HepG2 (cell line): ENCODE data around the gene GTF2F1. TPM values are rescaled to one million over a fixed set of nuclear protein-coding genes. Genes with fewer than 3 reads are reported as not detected.

Experiments
- ARNT ChIP-seq: fragments of 450-650 bp; IDR thresholded peaks from 2 replicates; pipeline ENCODE4 v1.6.1; 2017
- CBFB ChIP-seq: sonication (generic); formaldehyde crosslinking; IDR thresholded peaks from 2 replicates; pipeline ENCODE4 v1.4.0; 2020; ENCODE audit warnings: missing genetic modification reagents
- CEBPG ChIP-seq: IDR thresholded peaks from 2 replicates; pipeline ENCODE4 v1.6.1; 2016
- CHCHD3 ChIP-seq: sonication (generic); formaldehyde crosslinking; IDR thresholded peaks from 2 replicates; pipeline ENCODE4 v1.8.0; 2022; ENCODE audit warnings: mild to moderate bottlenecking, missing genetic modification reagents, moderate library complexity
- HOXD1 ChIP-seq: sonication (generic); formaldehyde crosslinking; IDR thresholded peaks from 2 replicates; pipeline ENCODE4 v1.5.0; 2020; ENCODE audit warnings: missing genetic modification reagents
- LCORL ChIP-seq, 2 experiments: fragments of 450-650 bp in 1 of 2; sonication (generic) in 1 of 2; formaldehyde crosslinking in 1 of 2; IDR thresholded peaks; 2 replicates each; pipeline versions ENCODE4 v1.5.0 to v1.6.1; 2017 to 2020; ENCODE audit warnings: antibody characterized with exemption in 1 of 2, missing genetic modification reagents in 1 of 2
- MAZ ChIP-seq, 2 experiments: sonication (generic) in 1 of 2; formaldehyde crosslinking in 1 of 2; IDR thresholded peaks; 2 replicates each; pipeline versions ENCODE4 v1.5.0 to v1.6.1; 2012 to 2020; ENCODE audit warnings: low read depth in 2 of 2, mild to moderate bottlenecking in 2 of 2, borderline replicate concordance in 1 of 2, improper control_type of control experiment in 1 of 2, low read length in 1 of 2, missing genetic modification reagents in 1 of 2, moderate library complexity in 1 of 2
- PHF5A ChIP-seq: IDR thresholded peaks from one replicate; pipeline ENCODE4 v1.6.1; 2018; ENCODE audit warnings: low read depth, missing genetic modification reagents; ENCODE audit not compliant: unreplicated experiment
- POLR2AphosphoS5 ChIP-seq: IDR thresholded peaks from 2 replicates; pipeline ENCODE4 v1.6.1; 2012; ENCODE audit warnings: low read depth, low read length
- SIN3A ChIP-seq: IDR thresholded peaks from 2 replicates; pipeline ENCODE4 v1.6.1; 2011; ENCODE audit warnings: low read depth, mild to moderate bottlenecking, control low read depth, low read length, borderline replicate concordance
- ZBTB8A ChIP-seq: sonication (generic); formaldehyde crosslinking; IDR thresholded peaks from 2 replicates; pipeline ENCODE4 v1.4.0; 2020; ENCODE audit warnings: mild to moderate bottlenecking, low read depth, missing genetic modification reagents, borderline replicate concordance
- ZFY ChIP-seq: sonication (generic); formaldehyde crosslinking; IDR thresholded peaks from 2 replicates; pipeline ENCODE4 v1.4.0; 2020; ENCODE audit warnings: missing genetic modification reagents
- ZNF12 ChIP-seq: sonication (generic); formaldehyde crosslinking; IDR thresholded peaks from 2 replicates; pipeline ENCODE4 v1.5.0; 2020; ENCODE audit warnings: missing genetic modification reagents
- ZNF124 ChIP-seq: sonication (generic); formaldehyde crosslinking; IDR thresholded peaks from 2 replicates; pipeline ENCODE4 v1.4.0; 2020; ENCODE audit warnings: missing genetic modification reagents
- ZNF251 ChIP-seq: sonication (generic); formaldehyde crosslinking; IDR thresholded peaks from 2 replicates; pipeline ENCODE4 v1.9.0; 2021; ENCODE audit warnings: mild to moderate bottlenecking, missing genetic modification reagents
- ZNF263 ChIP-seq: sonication (generic); formaldehyde crosslinking; IDR thresholded peaks from 2 replicates; pipeline ENCODE4 v1.4.0; 2020; ENCODE audit warnings: missing genetic modification reagents
- ZNF274 ChIP-seq: sonication (generic); formaldehyde crosslinking; IDR thresholded peaks from 2 replicates; pipeline ENCODE4 v1.5.1; 2020; ENCODE audit warnings: mild to moderate bottlenecking, missing genetic modification reagents
- ZNF30 ChIP-seq: sonication (generic); formaldehyde crosslinking; IDR thresholded peaks from 2 replicates; pipeline ENCODE4 v1.5.0; 2020; ENCODE audit warnings: mild to moderate bottlenecking, missing genetic modification reagents
- ZNF326 ChIP-seq: sonication (generic); formaldehyde crosslinking; IDR thresholded peaks from 2 replicates; pipeline ENCODE4 v1.4.0; 2020; ENCODE audit warnings: missing genetic modification reagents, borderline replicate concordance
- ZNF335 ChIP-seq: sonication (generic); formaldehyde crosslinking; IDR thresholded peaks from 2 replicates; pipeline ENCODE4 v1.4.0; 2020; ENCODE audit warnings: missing genetic modification reagents
- ZNF564 ChIP-seq: sonication (generic); formaldehyde crosslinking; IDR thresholded peaks from 2 replicates; pipeline ENCODE4 v1.8.1; 2023; ENCODE audit warnings: mild to moderate bottlenecking, missing genetic modification reagents
- ZSCAN25 ChIP-seq: sonication (generic); formaldehyde crosslinking; IDR thresholded peaks from 2 replicates; pipeline ENCODE4 v1.8.0; 2022; ENCODE audit warnings: mild to moderate bottlenecking, missing genetic modification reagents
- polyA plus RNA-seq, 8 experiments: library from polyadenylated mRNA; depleted of rRNA in 3 of 8; stranded (reverse) in 7 of 8; unstranded in 1 of 8; fragments of >200 nt; fragmentation: Illumina TruSeq in 4 of 8; extraction: Trizol in 4 of 8; gene quantifications; 2 replicates each; pipeline versions ENCODE4 v1.2.1 to v1.2.3, GENCODE V29; 2011 to 2016; ENCODE audit warnings: low read depth in 4 of 8, missing spikeins in 1 of 8, mixed read lengths in 1 of 8; ENCODE audit not compliant: insufficient read depth in 1 of 8
- total RNA-seq, 5 experiments: library from RNA; depleted of rRNA; stranded (reverse); fragments of >200 nt; fragmentation: Illumina TruSeq; extraction: Trizol; gene quantifications; 2 replicates each; pipeline ENCODE4 v1.2.3, GENCODE V29; 2016; ENCODE audit warnings: low read depth in 1 of 5
- TF ChIP-seq, protein P1 (sequence below): sonication (generic); formaldehyde crosslinking; IDR thresholded peaks from 2 replicates; pipeline ENCODE4 v1.8.0; 2022; ENCODE audit warnings: mild to moderate bottlenecking, missing genetic modification reagents, moderate library complexity
- TF ChIP-seq, protein P2 (sequence below): IDR thresholded peaks from 2 replicates; pipeline ENCODE4 v1.6.1; 2016
- TF ChIP-seq, protein P3 (sequence below): sonication (generic); formaldehyde crosslinking; IDR thresholded peaks from 2 replicates; pipeline ENCODE4 v1.4.0; 2020; ENCODE audit warnings: missing genetic modification reagents
- TF ChIP-seq, protein P4 (sequence below): sonication (generic); formaldehyde crosslinking; IDR thresholded peaks from 2 replicates; pipeline ENCODE4 v1.4.0; 2020; ENCODE audit warnings: mild to moderate bottlenecking, missing genetic modification reagents
- TF ChIP-seq, protein P5 (sequence below): IDR thresholded peaks from 2 replicates; pipeline ENCODE4 v1.6.1; 2012; ENCODE audit warnings: inconsistent platforms

GTF2F1 gene
- total and polyA plus RNA-seq, 2 of the 13 experiments (the other 11 are each of a cell fraction or from before 2014, with no cell fraction given) = 27.8 to 34.1 TPM

DNA sequence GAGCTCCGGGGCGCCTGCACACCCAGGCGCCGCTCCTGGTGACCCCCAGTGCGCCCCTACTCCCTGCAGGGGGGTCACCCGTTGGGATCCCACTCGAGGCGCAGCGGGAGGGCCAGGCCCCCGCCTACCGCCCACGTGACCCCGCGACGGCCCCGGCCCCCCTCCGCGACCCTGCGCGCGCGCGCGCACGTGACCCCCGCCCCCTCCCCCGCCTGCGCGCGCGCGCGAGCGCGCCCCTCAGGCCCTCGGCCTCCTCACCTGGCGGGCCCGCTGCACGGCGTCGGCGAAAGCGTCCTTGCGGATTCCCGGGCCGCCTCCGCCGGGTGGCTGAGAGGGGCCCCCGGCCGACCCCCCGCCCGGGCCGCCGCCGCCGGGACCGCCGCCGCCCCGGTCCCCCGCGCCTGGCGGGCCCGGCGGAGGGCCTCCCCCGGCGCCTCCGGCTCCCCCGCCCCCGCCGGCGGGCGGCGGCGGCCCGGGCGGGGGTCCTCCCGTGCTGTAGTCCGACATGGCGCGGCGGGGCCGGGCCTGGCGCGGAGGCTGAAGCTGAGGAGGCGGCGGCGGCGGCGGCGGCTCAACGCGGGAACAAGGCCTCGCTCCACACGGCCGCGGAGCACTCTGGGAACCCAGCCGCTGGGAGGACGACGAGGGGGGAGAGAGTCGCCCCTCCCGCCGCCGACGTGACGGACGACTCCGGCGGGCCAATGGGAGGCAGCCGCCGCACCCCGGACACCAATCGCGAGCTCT lies 31.4 kb upstream of the GTF2F1 start, which contains the start of gene KHSRP (continued):
- 0 out of 2 replicates have a peak, but pooled peaks have one; percentile 28 for TF ChIP-seq CBFB (CRISPR knock-in tag)
- TF ChIP-seq ZNF251 (CRISPR knock-in tag) = no peak
- TF ChIP-seq HOXD1 (CRISPR knock-in tag) = 0 out of 2 replicates have a peak, but pooled peaks have one; percentile 50
- TF ChIP-seq ZNF335 = no peak
- TF ChIP-seq, protein P1, sequence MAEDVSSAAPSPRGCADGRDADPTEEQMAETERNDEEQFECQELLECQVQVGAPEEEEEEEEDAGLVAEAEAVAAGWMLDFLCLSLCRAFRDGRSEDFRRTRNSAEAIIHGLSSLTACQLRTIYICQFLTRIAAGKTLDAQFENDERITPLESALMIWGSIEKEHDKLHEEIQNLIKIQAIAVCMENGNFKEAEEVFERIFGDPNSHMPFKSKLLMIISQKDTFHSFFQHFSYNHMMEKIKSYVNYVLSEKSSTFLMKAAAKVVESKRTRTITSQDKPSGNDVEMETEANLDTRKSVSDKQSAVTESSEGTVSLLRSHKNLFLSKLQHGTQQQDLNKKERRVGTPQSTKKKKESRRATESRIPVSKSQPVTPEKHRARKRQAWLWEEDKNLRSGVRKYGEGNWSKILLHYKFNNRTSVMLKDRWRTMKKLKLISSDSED (CRISPR knock-in tag) = no peak
- TF ChIP-seq PHF5A (CRISPR knock-in tag) = no peak
- no peak for TF ChIP-seq CHCHD3 (CRISPR knock-in tag)
- TF ChIP-seq ZNF564 (CRISPR knock-in tag) = 0 out of 2 replicates have a peak, but pooled peaks have one; percentile 38
- TF ChIP-seq ZNF263 (CRISPR knock-in tag) = peak; percentile 97
- TF ChIP-seq ZSCAN25 = no peak
- TF ChIP-seq, protein P2, sequence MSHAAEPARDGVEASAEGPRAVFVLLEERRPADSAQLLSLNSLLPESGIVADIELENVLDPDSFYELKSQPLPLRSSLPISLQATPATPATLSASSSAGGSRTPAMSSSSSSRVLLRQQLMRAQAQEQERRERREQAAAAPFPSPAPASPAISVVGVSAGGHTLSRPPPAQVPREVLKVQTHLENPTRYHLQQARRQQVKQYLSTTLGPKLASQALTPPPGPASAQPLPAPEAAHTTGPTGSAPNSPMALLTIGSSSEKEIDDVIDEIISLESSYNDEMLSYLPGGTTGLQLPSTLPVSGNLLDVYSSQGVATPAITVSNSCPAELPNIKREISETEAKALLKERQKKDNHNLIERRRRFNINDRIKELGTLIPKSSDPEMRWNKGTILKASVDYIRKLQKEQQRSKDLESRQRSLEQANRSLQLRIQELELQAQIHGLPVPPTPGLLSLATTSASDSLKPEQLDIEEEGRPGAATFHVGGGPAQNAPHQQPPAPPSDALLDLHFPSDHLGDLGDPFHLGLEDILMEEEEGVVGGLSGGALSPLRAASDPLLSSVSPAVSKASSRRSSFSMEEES (CRISPR knock-in tag) = no peak
- TF ChIP-seq LCORL (IDR thresholded peaks at IDR 0.05) = no peak
- no peak for TF ChIP-seq LCORL (CRISPR knock-in tag; IDR thresholded peaks at IDR 0.05)
- no peak for TF ChIP-seq ZNF30
- no peak for TF ChIP-seq ZBTB8A (CRISPR knock-in tag)
- TF ChIP-seq CEBPG = no peak
- TF ChIP-seq ARNT = no peak
- TF ChIP-seq ZNF124 = no peak
- TF ChIP-seq POLR2AphosphoS5 = 0 out of 2 replicates have a peak, but pooled peaks have one; percentile 45
- no peak for TF ChIP-seq ZNF274 (CRISPR knock-in tag)
- no peak for TF ChIP-seq ZNF12 (CRISPR knock-in tag)
- TF ChIP-seq ZNF326 (CRISPR knock-in tag) = no peak
- TF ChIP-seq, protein P3, sequence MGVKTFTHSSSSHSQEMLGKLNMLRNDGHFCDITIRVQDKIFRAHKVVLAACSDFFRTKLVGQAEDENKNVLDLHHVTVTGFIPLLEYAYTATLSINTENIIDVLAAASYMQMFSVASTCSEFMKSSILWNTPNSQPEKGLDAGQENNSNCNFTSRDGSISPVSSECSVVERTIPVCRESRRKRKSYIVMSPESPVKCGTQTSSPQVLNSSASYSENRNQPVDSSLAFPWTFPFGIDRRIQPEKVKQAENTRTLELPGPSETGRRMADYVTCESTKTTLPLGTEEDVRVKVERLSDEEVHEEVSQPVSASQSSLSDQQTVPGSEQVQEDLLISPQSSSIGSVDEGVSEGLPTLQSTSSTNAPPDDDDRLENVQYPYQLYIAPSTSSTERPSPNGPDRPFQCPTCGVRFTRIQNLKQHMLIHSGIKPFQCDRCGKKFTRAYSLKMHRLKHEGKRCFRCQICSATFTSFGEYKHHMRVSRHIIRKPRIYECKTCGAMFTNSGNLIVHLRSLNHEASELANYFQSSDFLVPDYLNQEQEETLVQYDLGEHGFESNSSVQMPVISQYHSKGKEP = no peak
- TF ChIP-seq, protein P4, sequence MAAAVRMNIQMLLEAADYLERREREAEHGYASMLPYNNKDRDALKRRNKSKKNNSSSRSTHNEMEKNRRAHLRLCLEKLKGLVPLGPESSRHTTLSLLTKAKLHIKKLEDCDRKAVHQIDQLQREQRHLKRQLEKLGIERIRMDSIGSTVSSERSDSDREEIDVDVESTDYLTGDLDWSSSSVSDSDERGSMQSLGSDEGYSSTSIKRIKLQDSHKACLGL = no peak
- TF ChIP-seq, protein P5, sequence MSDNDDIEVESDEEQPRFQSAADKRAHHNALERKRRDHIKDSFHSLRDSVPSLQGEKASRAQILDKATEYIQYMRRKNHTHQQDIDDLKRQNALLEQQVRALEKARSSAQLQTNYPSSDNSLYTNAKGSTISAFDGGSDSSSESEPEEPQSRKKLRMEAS = peak; percentile 68; the same call in 1 of the 2 replicates
- TF ChIP-seq SIN3A = no peak
- peak; percentile 93 for TF ChIP-seq ZFY (CRISPR knock-in tag)
- TF ChIP-seq MAZ (IDR thresholded peaks at IDR 0.05; ENCODE audit: borderline replicate concordance, low read depth, low read length) = 0 out of 2 replicates have a peak, but pooled peaks have one; percentile 26
- TF ChIP-seq MAZ (CRISPR knock-in tag; IDR thresholded peaks at IDR 0.05; ENCODE audit: low read depth) = peak; percentile 53; the same call in 1 of the 2 replicates
